Uterus (tissue), 2 donors: Measurements from ENCODE around the gene ZBTB46.

Experiments
- CTCF ChIP-seq, 4 experiments: fragments of 200-600 bp in 2 of 4; fragments of 450-650 bp in 2 of 4; sonication (generic) in 2 of 4; IDR thresholded peaks; one replicate each; pipeline ENCODE4 v1.5.1; 2016 to 2019; ENCODE audit warnings: antibody characterized with exemption in 4 of 4, mild to moderate bottlenecking in 2 of 4, moderate library complexity in 1 of 4
- POLR2A ChIP-seq, 2 donors: fragments of 450-650 bp; IDR thresholded peaks; one replicate each; pipeline ENCODE4 v1.6.1; 2016; ENCODE audit warnings: antibody characterized with exemption in 2 of 2, mild to moderate bottlenecking in 1 of 2, moderate library complexity in 1 of 2

GRCh38 chr20:63738687-63739129 is 92.4 kb downstream of the ZBTB46 start:
- TF ChIP-seq CTCF (IDR thresholded peaks at IDR 0.05) = no peak
- no peak for TF ChIP-seq POLR2A (IDR thresholded peaks at IDR 0.05)
